HG03108 (cell line): ENCODE measurements around the gene SHH.
A peak's percentile ranks its signal among the peaks of the same experiment; 100 is the strongest.

Experiments used
- ATAC-seq: cut with Tn5 transposase; IDR thresholded peaks from one replicate; pipeline ENCODE4 v1.9.1; 2021; ENCODE audit warnings: moderate library complexity; ENCODE audit not compliant: unreplicated experiment

Gene SHH

GRCh38 chr7:155766966-155767916, 45.0 kb downstream of the SHH start:
- no peak for ATAC-seq

GRCh38 chr7:155766386-155766785, 45.9 kb downstream of the SHH start:
- no peak for ATAC-seq

GRCh38 chr7:155765458-155765857, 46.8 kb downstream of the SHH start:
- ATAC-seq, result no peak

- peak; percentile 42 for ATAC-seq
Observed at GRCh38 chr7:155764438-155764793, 47.8 kb downstream of the SHH start.

- ATAC-seq, result peak; percentile 52
Observed at GRCh38 chr7:155763691-155764437, 48.4 kb downstream of the SHH start.

- no peak for ATAC-seq
Observed at GRCh38 chr7:155763122-155763521, 49.1 kb downstream of the SHH start.

GRCh38 chr7:155762655-155763054, 49.6 kb downstream of the SHH start:
- ATAC-seq, result no peak

GRCh38 chr7:155762036-155762435, 50.2 kb downstream of the SHH start:
- no peak for ATAC-seq

GRCh38 chr7:155761162-155761561, 51.1 kb downstream of the SHH start:
- no peak for ATAC-seq

GRCh38 chr7:155759740-155760430, 52.4 kb downstream of the SHH start:
- ATAC-seq, result no peak

GRCh38 chr7:155758348-155758747, 53.9 kb downstream of the SHH start:
- ATAC-seq, result no peak

- no peak for ATAC-seq
Observed at GRCh38 chr7:155756322-155756721, 55.9 kb downstream of the SHH start.

GRCh38 chr7:155755026-155755425, 57.2 kb downstream of the SHH start:
- no peak for ATAC-seq

- no peak for ATAC-seq
Observed at GRCh38 chr7:155754165-155754564, 58.1 kb downstream of the SHH start.

- ATAC-seq, result no peak
Observed at GRCh38 chr7:155753446-155753965, 58.8 kb downstream of the SHH start.

GRCh38 chr7:155752756-155753445, 59.4 kb downstream of the SHH start:
- peak; percentile 51 for ATAC-seq

GRCh38 chr7:155751409-155751808, 60.9 kb downstream of the SHH start:
- no peak for ATAC-seq

GRCh38 chr7:155750255-155751125, 61.8 kb downstream of the SHH start:
- no peak for ATAC-seq
